A673 (cell line): Measurements from ENCODE around the gene CHCHD3.

Experiments
- CTCF ChIP-seq: fragments of 300-800, 200-600 bp; sonication (generic); conservative IDR thresholded peaks from 2 replicates; pipeline ENCODE4 v1.5.1; 2017; ENCODE audit warnings: low read depth, mild to moderate bottlenecking, antibody characterized with exemption, low read length, moderate library complexity, mixed read lengths
- EZH2 ChIP-seq: fragments of 200-600 bp; sonication (generic); IDR thresholded peaks from 2 replicates; pipeline ENCODE4 v1.6.1; 2017; ENCODE audit warnings: borderline replicate concordance, low read depth, mild to moderate bottlenecking, mixed read lengths, antibody characterized with exemption, low read length; ENCODE audit not compliant: poor library complexity, severe bottlenecking

DNA sequence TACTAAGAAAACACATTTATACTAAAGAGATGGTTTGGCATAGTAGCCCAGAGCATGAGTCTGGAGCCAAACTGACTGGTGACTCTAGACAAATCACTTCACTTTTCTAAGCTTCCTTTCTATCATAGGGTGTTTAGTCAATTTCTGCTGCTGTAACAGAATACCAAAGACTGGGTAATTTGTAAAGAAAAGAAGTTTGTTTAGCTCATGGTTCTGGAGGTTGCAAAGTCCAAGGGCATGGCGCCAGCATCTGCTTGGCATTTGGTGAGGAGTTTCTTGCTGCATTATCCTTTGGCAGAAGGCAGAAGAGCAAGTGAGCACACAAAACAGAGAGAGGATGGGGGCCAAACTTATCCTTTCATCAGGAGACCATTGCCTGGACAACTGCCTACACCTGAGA is 146.3 kb downstream of the CHCHD3 start:
- TF ChIP-seq EZH2 (no peak), CTCF (no peak)
